Parathyroid adenoma (tissue), 2 donors: ENCODE results near the gene PPP6R1.

Source experiments
- H2AFZ ChIP-seq: fragments of 300-600 bp; sonication (generic); one replicate; pipeline ENCODE4 v1.7.0; 2017; ENCODE audit warnings: antibody characterized with exemption, mild to moderate bottlenecking
- H3K27ac ChIP-seq: fragments of 300-600 bp; sonication (generic); one replicate; pipeline ENCODE4 v1.7.0; 2017
- H3K27me3 ChIP-seq: fragments of 300-600 bp; sonication (generic); one replicate; pipeline ENCODE4 v1.7.0; 2017; ENCODE audit warnings: low read length; ENCODE audit not compliant: control insufficient read depth, insufficient read depth
- H3K36me3 ChIP-seq: fragments of 300-600 bp; sonication (generic); one replicate; pipeline ENCODE4 v1.7.0; 2017; ENCODE audit warnings: low read length; ENCODE audit not compliant: control insufficient read depth, insufficient read depth
- H3K4me1 ChIP-seq: fragments of 300-600 bp; sonication (generic); one replicate; pipeline ENCODE4 v1.7.0; 2017; ENCODE audit warnings: control low read depth
- H3K4me2 ChIP-seq: fragments of 300-600 bp; sonication (generic); one replicate; pipeline ENCODE4 v1.7.0; 2017; ENCODE audit warnings: low read length
- H3K4me3 ChIP-seq: fragments of 300-600 bp; sonication (generic); one replicate; pipeline ENCODE4 v1.7.0; 2017; ENCODE audit warnings: low read depth, low read length
- H3K79me2 ChIP-seq: fragments of 300-600 bp; sonication (generic); one replicate; pipeline ENCODE4 v1.7.0; 2017; ENCODE audit warnings: control low read depth
- H3K9ac ChIP-seq: fragments of 300-600 bp; sonication (generic); one replicate; pipeline ENCODE4 v1.7.0; 2017; ENCODE audit warnings: mild to moderate bottlenecking
- H3K9me3 ChIP-seq: fragments of 300-600 bp; sonication (generic); one replicate; pipeline ENCODE4 v1.7.0; 2017; ENCODE audit warnings: low read length; ENCODE audit not compliant: control insufficient read depth
- CTCF ChIP-seq: fragments of 300-600 bp; sonication (generic); IDR thresholded peaks from one replicate; pipeline ENCODE4 v1.7.0; 2017; ENCODE audit warnings: antibody characterized with exemption, mild to moderate bottlenecking
- donor health status: primary hyperparathyroidism.

PPP6R1 gene

GRCh38 chr19:55265723-55266386 lies 7.0 kb upstream of the PPP6R1 start:
- H3K36me3 ChIP-seq, result no peaks in the 10 kb centered on the region
- H3K9ac ChIP-seq, result no peak overlapping the region
- TF ChIP-seq CTCF, result no peak
- peaks cover 8% of the 10 kb centered on the region for H3K79me2 ChIP-seq
- H3K4me3 ChIP-seq, result no peak overlapping the region
- no peak overlapping the region for H3K4me2 ChIP-seq
- no peaks in the 10 kb centered on the region for H3K27me3 ChIP-seq
- H2AFZ ChIP-seq, result no peak overlapping the region
- no peaks in the 10 kb centered on the region for H3K9me3 ChIP-seq
- H3K27ac ChIP-seq, result no peak overlapping the region
- H3K4me1 ChIP-seq, result no peaks in the 10 kb centered on the region

GRCh38 chr19:55265173-55265572 lies 6.4 kb upstream of the PPP6R1 start:
- H3K36me3 ChIP-seq, result no peaks in the 10 kb centered on the region
- H3K27ac ChIP-seq, result no peak overlapping the region
- no peak overlapping the region for H3K4me3 ChIP-seq
- H3K4me1 ChIP-seq, result no peaks in the 10 kb centered on the region
- no peak overlapping the region for H3K9ac ChIP-seq
- TF ChIP-seq CTCF, result no peak
- no peaks in the 10 kb centered on the region for H3K9me3 ChIP-seq
- no peak overlapping the region for H2AFZ ChIP-seq
- H3K4me2 ChIP-seq, result no peak overlapping the region
- peaks cover 8% of the 10 kb centered on the region for H3K79me2 ChIP-seq
- no peaks in the 10 kb centered on the region for H3K27me3 ChIP-seq

GRCh38 chr19:55264531-55264930 lies 5.7 kb upstream of the PPP6R1 start:
- Histone ChIP-seq H3K4me1 (peaks cover 5% of the 10 kb centered on the region), H3K4me3 (no peak overlapping the region), H3K36me3 (no peaks in the 10 kb centered on the region), H3K9ac (no peak overlapping the region), H3K79me2 (peaks cover 8% of the 10 kb centered on the region), H2AFZ (no peak overlapping the region), H3K9me3 (no peaks in the 10 kb centered on the region), H3K4me2 (no peak overlapping the region), H3K27me3 (no peaks in the 10 kb centered on the region), H3K27ac (no peak overlapping the region)
- TF ChIP-seq CTCF, result no peak

DNA sequence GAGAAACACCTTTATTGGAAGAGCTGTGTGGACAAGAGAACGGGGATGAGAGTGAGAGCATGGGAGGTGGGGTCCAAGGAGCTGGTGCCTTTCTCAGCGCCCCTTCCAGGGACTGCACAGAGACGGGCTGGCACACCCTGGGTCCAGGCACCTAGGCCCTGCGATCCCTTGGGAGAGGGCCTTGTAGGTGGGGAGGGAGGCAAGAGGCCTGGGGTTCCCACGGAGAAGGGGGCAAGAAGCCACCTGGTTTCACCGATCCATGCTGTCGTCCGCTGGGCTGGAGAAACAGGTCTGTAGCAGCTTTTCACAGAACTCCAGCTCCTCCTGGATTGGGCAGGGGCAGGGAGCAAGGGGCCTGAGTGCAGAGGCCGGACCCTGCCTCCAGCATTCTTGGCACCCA lies 3.5 kb upstream of the PPP6R1 start:
- Histone ChIP-seq H3K27ac (no peak overlapping the region), H3K36me3 (no peaks in the 10 kb centered on the region), H3K4me3 (no peak overlapping the region), H3K4me1 (peaks cover 6% of the 10 kb centered on the region), H3K9me3 (no peaks in the 10 kb centered on the region), H2AFZ (no peak overlapping the region), H3K27me3 (no peaks in the 10 kb centered on the region), H3K4me2 (no peak overlapping the region), H3K9ac (no peak overlapping the region), H3K79me2 (peaks cover 19% of the 10 kb centered on the region)
- no peak for TF ChIP-seq CTCF

GRCh38 chr19:55261671-55262126 lies 2.9 kb upstream of the PPP6R1 start:
- no peak overlapping the region for H3K4me2 ChIP-seq
- H3K9ac ChIP-seq, result no peak overlapping the region
- no peaks in the 10 kb centered on the region for H3K27me3 ChIP-seq
- H3K4me1 ChIP-seq, result peaks cover 12% of the 10 kb centered on the region
- H3K27ac ChIP-seq, result no peak overlapping the region
- no peak for TF ChIP-seq CTCF
- H3K4me3 ChIP-seq, result no peak overlapping the region
- H2AFZ ChIP-seq, result no peak overlapping the region
- peaks cover 23% of the 10 kb centered on the region for H3K79me2 ChIP-seq
- no peaks in the 10 kb centered on the region for H3K9me3 ChIP-seq
- H3K36me3 ChIP-seq, result no peaks in the 10 kb centered on the region
